AG04450 (cell line): ENCODE data around the gene SPN. TPM values are rescaled to one million over a fixed set of nuclear protein-coding genes. Genes with fewer than 3 reads are reported as not detected.
"Not testable (repeated sequence)": the region's sequence is repeated elsewhere in the genome, so short reads cannot be mapped to it uniquely, and the experiment has no call there.

Source experiments
- CTCF ChIA-PET: fragments of 300-600, 350-600 bp; formaldehyde crosslinking; extraction: SDS; loops from one replicate; lab custom pipeline; 2022; ENCODE audit warnings: antibody characterized with exemption, inconsistent platforms; lab: Charles Lee
- POLR2A ChIA-PET: fragments of 350-600 bp; formaldehyde crosslinking; extraction: SDS; loops from one replicate; lab custom pipeline; 2021; ENCODE audit warnings: antibody characterized with exemption, inconsistent platforms; lab: Yijun Ruan, JAX
- DNase-seq: peaks from one replicate; pipeline ENCODE4 v3.0.0-alpha.2; 2011; ENCODE audit warnings: low read depth, low spot score
- H3K27ac ChIP-seq: one replicate; pipeline ENCODE4 v1.5.1; 2012; ENCODE audit warnings: low read depth, low read length, control low read depth
- H3K27me3 ChIP-seq: one replicate; pipeline ENCODE4 v1.6.0; 2012; ENCODE audit warnings: low read length; ENCODE audit not compliant: control insufficient read depth, insufficient read depth
- H3K4me3 ChIP-seq: 2 replicates; pipeline ENCODE4 v1.5.1; 2011; ENCODE audit warnings: mild to moderate bottlenecking, low read depth, low read length, control low read depth
- H3K9me3 ChIP-seq: 2 replicates; pipeline ENCODE4 v1.5.1; 2012; ENCODE audit warnings: low read length; ENCODE audit not compliant: control insufficient read depth, insufficient read depth
- CTCF ChIP-seq: IDR thresholded peaks from 2 replicates; pipeline ENCODE4 v1.5.1; 2011; ENCODE audit warnings: low read depth, low read length, control low read depth, inconsistent platforms
- polyA plus RNA-seq: library from polyadenylated mRNA; depleted of rRNA; stranded (reverse); fragments of >200 nt; gene quantifications from 2 replicates; pipeline ENCODE4 v1.2.3, GENCODE V29; 2011

Gene SPN
- polyA plus RNA-seq, 1 experiment, result 0.04 TPM

GRCh38 chr16:29627661-29628075 is 35.4 kb upstream of the SPN start:
- POLR2A ChIA-PET, DNase-seq, H3K27me3 ChIP-seq, H3K27ac ChIP-seq, CTCF ChIA-PET, H3K9me3 ChIP-seq, H3K4me3 ChIP-seq: not testable (repeated sequence)

- H3K4me3 ChIP-seq, H3K27me3 ChIP-seq, H3K9me3 ChIP-seq, DNase-seq, POLR2A ChIA-PET, H3K27ac ChIP-seq: not testable (repeated sequence)
- CTCF ChIA-PET, result interaction anchor here (0.7 kb wide), 1 partner anchor 39 kb away, joined by 3 read pairs; no protein-coding TSS in a partner anchor
Measured at GRCh38 chr16:29628707-29629106, 34.3 kb upstream of the SPN start.

DNA sequence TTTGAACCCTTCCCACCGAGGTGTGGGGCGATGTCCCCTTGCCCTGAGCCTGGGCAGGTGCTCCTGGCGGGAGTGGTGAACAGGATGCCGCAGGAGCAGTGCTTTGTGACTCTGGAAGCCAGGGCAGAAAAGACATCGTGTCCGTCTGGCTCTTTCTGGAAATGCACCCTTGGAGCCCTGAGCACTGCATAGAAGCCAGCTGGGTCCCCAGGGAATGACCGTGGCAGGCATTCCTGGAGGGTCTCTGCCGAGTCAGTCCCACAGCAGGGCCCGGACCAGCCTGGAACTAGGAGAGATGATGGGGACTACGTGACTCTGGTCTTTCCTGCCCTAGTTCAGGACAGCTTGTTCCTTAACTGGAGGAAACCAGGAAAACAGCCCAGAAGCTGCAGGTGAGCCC is 33.7 kb upstream of the SPN start:
- H3K9me3 ChIP-seq, H3K27ac ChIP-seq, DNase-seq, H3K4me3 ChIP-seq, H3K27me3 ChIP-seq, POLR2A ChIA-PET: not testable (repeated sequence)
- CTCF ChIA-PET, result interaction anchor here (0.7 kb wide), 1 partner anchor 38 kb away, joined by 3 read pairs; no protein-coding TSS in a partner anchor

DNA sequence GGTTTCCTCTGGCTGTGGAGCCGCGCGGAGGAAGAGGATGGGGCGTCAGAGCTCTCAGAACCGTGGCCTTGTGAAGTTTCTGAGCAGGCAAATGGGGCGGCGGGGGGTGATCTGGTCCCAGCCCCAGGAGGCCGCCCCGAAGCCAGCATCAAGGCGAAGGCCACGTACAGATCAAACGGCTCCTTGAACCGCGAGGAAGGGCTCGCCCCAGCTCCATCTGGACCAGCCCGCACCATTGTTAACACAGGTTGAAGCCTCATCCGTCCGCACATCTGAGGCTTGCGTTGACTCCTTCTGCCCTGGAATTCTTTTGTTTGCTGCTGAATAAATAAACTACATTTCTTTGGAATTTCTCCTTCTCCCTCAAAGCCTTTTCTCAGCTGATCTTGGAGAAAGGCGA is 31.4 kb upstream of the SPN start:
- H3K27me3 ChIP-seq, H3K27ac ChIP-seq, H3K9me3 ChIP-seq, DNase-seq, H3K4me3 ChIP-seq: not testable (repeated sequence)
- ChIA-PET CTCF (interaction anchor here (0.6 kb wide), 1 partner anchor 22 kb away, joined by 5 read pairs; no protein-coding TSS in a partner anchor), POLR2A (interaction anchor here (0.6 kb wide), 1 partner anchor 411 kb away, joined by 3 read pairs; no protein-coding TSS in a partner anchor)

DNA sequence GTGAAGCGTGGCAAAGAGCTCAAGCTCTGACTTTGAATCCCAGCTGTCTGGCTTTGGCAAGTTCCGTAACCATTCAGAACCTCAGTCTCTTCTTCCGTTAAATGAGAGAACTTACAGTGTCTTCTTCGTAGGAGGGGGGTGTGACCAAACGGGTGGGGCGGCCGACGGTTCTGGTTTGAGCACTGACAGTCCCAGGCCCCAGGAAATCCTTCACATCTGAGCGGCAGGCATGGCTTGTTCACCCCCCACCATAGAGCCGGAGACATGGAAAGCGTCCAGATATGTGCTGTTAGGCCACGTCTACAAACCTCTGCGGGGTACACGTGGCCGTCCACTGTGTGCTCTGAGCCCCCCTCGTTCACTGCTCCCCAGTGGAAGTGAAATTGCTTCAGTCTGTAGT is 27.1 kb upstream of the SPN start:
- H3K27ac ChIP-seq, CTCF ChIA-PET, H3K4me3 ChIP-seq, POLR2A ChIA-PET, DNase-seq, H3K9me3 ChIP-seq, H3K27me3 ChIP-seq: not testable (repeated sequence)

GRCh38 chr16:29636368-29636767 is 26.7 kb upstream of the SPN start:
- DNase-seq, CTCF ChIA-PET, POLR2A ChIA-PET, H3K27ac ChIP-seq, H3K9me3 ChIP-seq, H3K27me3 ChIP-seq, H3K4me3 ChIP-seq: not testable (repeated sequence)

DNA sequence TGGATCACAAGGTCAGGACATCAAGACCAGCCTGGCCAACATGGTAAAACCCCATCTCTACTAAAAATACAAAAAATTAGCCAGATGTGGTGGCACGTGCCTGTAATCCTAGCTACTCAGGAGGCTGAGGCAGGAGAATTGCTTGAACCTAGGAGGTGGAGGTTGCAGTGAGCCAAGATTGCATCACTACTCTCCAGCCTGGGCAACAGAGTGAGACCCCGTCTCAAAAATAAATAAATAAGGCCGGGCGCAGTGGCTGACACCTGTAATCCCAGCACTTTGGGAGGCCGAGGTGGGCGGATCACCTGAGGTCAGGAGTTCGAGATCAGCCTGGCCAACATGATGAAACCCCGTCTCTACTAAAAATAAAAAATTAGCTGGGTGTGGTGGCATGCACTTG is 24.3 kb upstream of the SPN start:
- DNase-seq, CTCF ChIA-PET, H3K4me3 ChIP-seq, H3K27me3 ChIP-seq, POLR2A ChIA-PET, H3K27ac ChIP-seq, H3K9me3 ChIP-seq: not testable (repeated sequence)

DNA sequence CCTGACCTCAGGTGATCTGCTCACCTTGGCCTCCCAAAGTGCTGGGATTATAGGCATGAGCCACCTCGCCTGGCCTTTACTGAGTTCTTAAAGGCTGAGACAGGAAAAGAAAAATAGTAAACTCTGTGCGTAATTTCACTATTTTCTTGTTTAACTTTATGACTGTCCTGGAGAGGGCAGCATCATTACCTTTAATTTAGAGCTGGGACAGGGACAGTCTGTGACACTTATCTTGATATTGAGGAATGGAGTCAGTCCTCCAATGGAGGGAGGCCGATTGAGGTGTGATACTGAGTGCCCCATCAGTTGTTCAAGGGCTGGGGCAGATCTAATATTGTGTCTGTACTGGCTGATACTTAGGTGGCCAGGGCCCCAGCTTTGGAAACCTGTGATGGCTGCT is 21.5 kb upstream of the SPN start:
- Histone ChIP-seq H3K27ac (no peak overlapping the region), H3K9me3 (no peaks in the 10 kb centered on the region), H3K4me3 (no peak overlapping the region), H3K27me3 (peaks cover 3% of the 10 kb centered on the region)
- ChIA-PET POLR2A (no interaction called here), CTCF (interaction anchor here (1.9 kb wide), 1 partner anchor 88 kb away, joined by 4 read pairs; no protein-coding TSS in a partner anchor)
- no peak for TF ChIP-seq CTCF
- DNase-seq, result no peak
